ENCODE data around the gene PLIN5. TPM values are rescaled to one million over a fixed set of nuclear protein-coding genes. Genes with fewer than 3 reads are reported as not detected.

PLIN5 gene
- total RNA-seq, 4 donors from 2014 or later, result 23.8 to 153 (median 32.8) TPM

GRCh38 chr19:4573682-4574081 lies 38.7 kb upstream of the PLIN5 start:
- no peak for TF ChIP-seq CTCF (IDR thresholded peaks at IDR 0.05; ENCODE audit: low read depth)

- no peak for TF ChIP-seq CTCF (IDR thresholded peaks at IDR 0.05; ENCODE audit: low read depth)
These were observed 36.4 kb upstream of the PLIN5 start for GRCh38 chr19:4571305-4571917.

GRCh38 chr19:4570916-4571304 lies 35.9 kb upstream of the PLIN5 start:
- TF ChIP-seq CTCF (IDR thresholded peaks at IDR 0.05; ENCODE audit: low read depth), result no peak

GRCh38 chr19:4570402-4570801 lies 35.4 kb upstream of the PLIN5 start:
- no peak for TF ChIP-seq CTCF (IDR thresholded peaks at IDR 0.05; ENCODE audit: low read depth)

- TF ChIP-seq CTCF (IDR thresholded peaks at IDR 0.05; ENCODE audit: low read depth), result no peak
These were observed 33.9 kb upstream of the PLIN5 start for GRCh38 chr19:4568886-4569285.

- no peak for TF ChIP-seq CTCF (IDR thresholded peaks at IDR 0.05; ENCODE audit: low read depth)
These were observed 32.6 kb upstream of the PLIN5 start for GRCh38 chr19:4567584-4568071.

- no peak for TF ChIP-seq CTCF (IDR thresholded peaks at IDR 0.05; ENCODE audit: low read depth)
These were observed 31.5 kb upstream of the PLIN5 start for GRCh38 chr19:4566402-4567051.
